Measurements from ENCODE around the gene EEIG1. TPM values are rescaled to one million over a fixed set of nuclear protein-coding genes. Genes with fewer than 3 reads are reported as not detected.
A peak's percentile ranks its signal among the peaks of the same experiment; 100 is the strongest.

Gene EEIG1
- total and polyA plus RNA-seq, 9 donors = 5.1 to 23.5 (median 16.0) TPM

DNA sequence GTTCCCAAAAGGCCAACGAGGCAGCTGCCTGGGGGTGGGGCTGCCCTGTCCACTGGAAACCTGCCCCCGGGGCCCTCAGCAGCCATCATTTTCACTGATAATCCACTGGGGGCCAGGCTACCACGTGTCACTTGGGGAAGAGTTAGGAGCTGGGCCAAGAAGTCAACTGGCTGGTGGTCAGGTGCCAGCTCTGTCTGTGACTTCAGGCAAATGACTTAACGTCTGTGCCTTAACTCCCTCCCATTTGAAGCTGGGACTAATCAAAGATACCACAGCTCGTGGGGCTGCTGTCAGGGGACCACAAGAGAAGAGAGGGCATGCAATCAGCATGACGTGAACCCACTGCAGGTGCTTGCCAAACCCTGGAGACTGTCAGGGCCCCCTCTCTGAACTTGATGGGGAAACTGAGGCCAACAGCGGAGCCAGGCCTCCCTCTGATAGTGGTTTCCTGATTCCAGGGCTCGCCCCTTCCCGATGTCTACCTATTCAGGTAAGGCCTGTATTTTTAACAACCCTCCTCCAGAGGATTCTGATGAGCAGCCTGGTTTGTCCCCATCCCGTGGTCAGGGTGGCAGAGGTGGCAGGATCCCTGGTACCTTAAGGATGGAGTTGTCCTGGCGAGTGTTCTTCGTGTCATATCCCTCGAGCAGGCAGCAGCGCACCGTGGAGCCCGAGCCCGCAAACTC is 30.8 kb downstream of the EEIG1 start:
- H3K36me3 ChIP-seq (ENCODE audit: control insufficient read depth, insufficient read depth, low read length) = peaks cover 34% of the 10 kb centered on the region
- WGBS (ENCODE audit: insufficient coverage) = 77% methylated on average over 14 of the region's 17 CpGs
- H3K9me3 ChIP-seq (replicated peaks; ENCODE audit: control insufficient read depth, low read depth, low read length) = no peaks in the 10 kb centered on the region
- no peak overlapping the region for H3K27ac ChIP-seq (ENCODE audit: low read length)
- no peak overlapping the region for H3K4me3 ChIP-seq (ENCODE audit: low read length)
- no peaks in the 10 kb centered on the region for H3K27me3 ChIP-seq (ENCODE audit: control insufficient read depth, insufficient read depth, low read length)
- H3K4me1 ChIP-seq (ENCODE audit: control insufficient read depth, insufficient read depth, low read length) = peaks cover 35% of the 10 kb centered on the region
- DNase-seq = no peak

DNA sequence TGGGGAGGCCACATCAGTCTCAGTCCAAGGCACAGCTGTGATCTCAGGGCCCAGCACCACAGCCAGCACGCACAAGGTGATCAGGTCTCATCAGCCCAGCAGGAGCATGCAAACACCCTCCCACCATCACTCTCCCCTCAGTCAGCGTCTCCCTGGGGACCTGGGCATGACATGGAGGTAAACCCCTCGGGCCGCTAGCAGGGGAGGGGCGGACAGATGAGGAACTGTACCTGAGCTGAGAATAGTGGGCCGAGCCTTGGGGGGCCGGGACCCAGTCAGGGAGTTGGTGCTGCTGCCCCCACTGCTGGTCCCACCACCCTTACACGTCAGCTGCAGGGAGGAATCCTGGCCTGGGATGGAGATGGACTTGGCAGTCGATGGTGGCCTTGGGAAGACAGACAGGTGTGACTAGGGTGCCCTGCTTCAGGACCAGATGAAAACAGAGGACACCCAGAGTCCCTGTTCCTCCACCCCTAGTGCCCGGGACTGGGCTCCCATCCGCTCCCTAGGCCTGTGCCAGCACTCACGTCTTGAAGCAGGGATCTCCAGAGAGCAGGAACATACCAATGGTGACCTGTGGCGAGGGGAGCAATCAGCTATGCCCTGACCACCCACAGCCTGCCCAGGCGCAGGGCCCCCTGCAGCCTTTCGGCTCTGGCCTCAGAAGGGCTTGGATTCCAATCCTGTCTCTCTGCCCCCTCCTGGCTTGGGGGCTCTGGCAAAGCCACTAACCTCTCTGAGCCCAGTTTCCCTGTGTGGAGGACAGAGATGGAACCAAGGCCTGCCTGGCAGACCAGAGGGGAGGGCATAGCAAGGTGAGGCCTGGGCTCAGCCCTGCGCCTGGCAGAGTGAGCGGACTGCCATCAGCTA is 32.7 kb downstream of the EEIG1 start:
- Histone ChIP-seq H3K4me3 (ENCODE audit: low read length) (no peak overlapping the region), H3K9me3 (replicated peaks; ENCODE audit: control insufficient read depth, low read depth, low read length) (no peaks in the 10 kb centered on the region), H3K4me1 (ENCODE audit: control insufficient read depth, insufficient read depth, low read length) (peaks cover 38% of the 10 kb centered on the region), H3K27ac (ENCODE audit: low read length) (no peak overlapping the region), H3K36me3 (ENCODE audit: control insufficient read depth, insufficient read depth, low read length) (peaks cover 49% of the 10 kb centered on the region), H3K27me3 (ENCODE audit: control insufficient read depth, insufficient read depth, low read length) (no peaks in the 10 kb centered on the region)
- WGBS (ENCODE audit: insufficient coverage) = 77% methylated on average over 11 of the region's 17 CpGs
- no peak for DNase-seq

DNA sequence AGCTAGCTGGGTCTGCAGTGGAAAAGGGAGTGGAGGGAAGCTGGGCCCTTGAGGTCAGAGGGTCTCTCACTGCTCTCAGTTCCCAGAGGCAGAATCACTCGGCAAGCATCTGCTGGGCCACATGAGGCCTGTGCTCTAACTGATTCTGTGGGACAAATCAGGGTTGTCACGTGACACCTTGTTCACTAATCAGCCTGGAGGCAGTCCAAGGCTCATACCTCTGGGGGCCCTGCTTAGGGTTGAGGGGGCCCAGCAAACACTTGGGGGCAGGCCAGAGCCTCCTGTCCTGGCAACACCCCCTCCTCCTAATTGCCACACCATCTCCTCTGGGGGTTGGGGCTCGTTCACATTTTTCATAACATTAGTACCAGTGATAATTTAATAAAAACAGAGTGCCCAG is 34.1 kb downstream of the EEIG1 start:
- Histone ChIP-seq H3K4me1 (ENCODE audit: control insufficient read depth, insufficient read depth, low read length) (peaks cover 52% of the 10 kb centered on the region), H3K9me3 (replicated peaks; ENCODE audit: control insufficient read depth, low read depth, low read length) (no peaks in the 10 kb centered on the region), H3K4me3 (ENCODE audit: low read length) (no peak overlapping the region), H3K27me3 (ENCODE audit: control insufficient read depth, insufficient read depth, low read length) (no peaks in the 10 kb centered on the region), H3K36me3 (ENCODE audit: control insufficient read depth, insufficient read depth, low read length) (peaks cover 60% of the 10 kb centered on the region), H3K27ac (ENCODE audit: low read length) (no peak overlapping the region)
- DNase-seq = no peak
- WGBS (ENCODE audit: insufficient coverage) = 39% methylated on average over 2 of the region's 3 CpGs

GRCh38 chr9:127945942-127946341 is 34.8 kb downstream of the EEIG1 start:
- Histone ChIP-seq H3K4me3 (ENCODE audit: low read length) (no peak overlapping the region), H3K27me3 (ENCODE audit: control insufficient read depth, insufficient read depth, low read length) (no peaks in the 10 kb centered on the region), H3K27ac (ENCODE audit: low read length) (no peak overlapping the region), H3K36me3 (ENCODE audit: control insufficient read depth, insufficient read depth, low read length) (peaks cover 68% of the 10 kb centered on the region), H3K9me3 (replicated peaks; ENCODE audit: control insufficient read depth, low read depth, low read length) (no peaks in the 10 kb centered on the region), H3K4me1 (ENCODE audit: control insufficient read depth, insufficient read depth, low read length) (peaks cover 52% of the 10 kb centered on the region)
- DNase-seq = no peak
- 38% methylated on average over 4 of the region's 9 CpGs for WGBS (ENCODE audit: insufficient coverage)

- Histone ChIP-seq H3K27me3 (ENCODE audit: control insufficient read depth, insufficient read depth, low read length) (no peaks in the 10 kb centered on the region), H3K9me3 (replicated peaks; ENCODE audit: control insufficient read depth, low read depth, low read length) (no peaks in the 10 kb centered on the region), H3K36me3 (ENCODE audit: control insufficient read depth, insufficient read depth, low read length) (peaks cover 68% of the 10 kb centered on the region), H3K4me1 (ENCODE audit: control insufficient read depth, insufficient read depth, low read length) (peaks cover 47% of the 10 kb centered on the region), H3K4me3 (ENCODE audit: low read length) (no peak overlapping the region), H3K27ac (ENCODE audit: low read length) (no peak overlapping the region)
- DNase-seq = no peak
- 90% methylated on average over 24 of the region's 24 CpGs for WGBS (ENCODE audit: insufficient coverage)
Observed at GRCh38 chr9:127945338-127945737, 35.5 kb downstream of the EEIG1 start.

- no peak overlapping the region for H3K27ac ChIP-seq (ENCODE audit: low read length)
Observed at GRCh38 chr9:127944586-127945218, 36.1 kb downstream of the EEIG1 start.

DNA sequence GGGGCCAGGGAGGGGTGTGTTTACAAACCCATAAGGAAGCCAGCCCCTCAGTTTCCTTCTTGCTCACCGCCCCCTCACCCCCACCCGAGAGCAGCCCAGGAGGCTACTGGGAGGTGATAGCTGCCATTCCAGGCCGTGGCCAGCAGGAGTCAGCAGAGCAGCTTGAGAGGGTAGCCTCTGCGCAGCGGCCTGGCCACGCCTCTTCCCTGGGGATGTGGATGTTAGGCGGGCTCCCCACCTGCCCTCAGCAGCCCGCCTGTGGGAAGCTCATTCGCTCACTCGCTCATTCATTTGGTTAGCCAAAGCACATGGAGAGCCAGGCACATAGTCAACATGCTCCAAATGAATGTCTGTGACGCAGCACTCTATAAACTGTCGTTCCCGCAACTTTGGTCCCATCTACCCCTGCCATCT is 37.1 kb downstream of the EEIG1 start:
- H3K9me3 ChIP-seq (replicated peaks; ENCODE audit: control insufficient read depth, low read depth, low read length) = no peaks in the 10 kb centered on the region
- DNase-seq = peak; percentile 82
- 39% methylated on average over 9 of the region's 13 CpGs for WGBS (ENCODE audit: insufficient coverage)
- no peak overlapping the region for H3K4me3 ChIP-seq (ENCODE audit: low read length)
- peaks cover 38% of the 10 kb centered on the region for H3K4me1 ChIP-seq (ENCODE audit: control insufficient read depth, insufficient read depth, low read length)
- H3K27ac ChIP-seq (ENCODE audit: low read length) = no peak overlapping the region
- H3K27me3 ChIP-seq (ENCODE audit: control insufficient read depth, insufficient read depth, low read length) = no peaks in the 10 kb centered on the region
- H3K36me3 ChIP-seq (ENCODE audit: control insufficient read depth, insufficient read depth, low read length) = peaks cover 63% of the 10 kb centered on the region

More at GRCh38 chr9:127944586-127945218, 36.1 kb downstream of the EEIG1 start:
- H3K27me3 ChIP-seq (ENCODE audit: control insufficient read depth, insufficient read depth, low read length) = no peaks in the 10 kb centered on the region
- peaks cover 68% of the 10 kb centered on the region for H3K36me3 ChIP-seq (ENCODE audit: control insufficient read depth, insufficient read depth, low read length)
- WGBS (ENCODE audit: insufficient coverage) = 94% methylated on average over 36 of the region's 38 CpGs
- no peak overlapping the region for H3K4me3 ChIP-seq (ENCODE audit: low read length)
- DNase-seq = no peak
- H3K9me3 ChIP-seq (replicated peaks; ENCODE audit: control insufficient read depth, low read depth, low read length) = no peaks in the 10 kb centered on the region
- H3K4me1 ChIP-seq (ENCODE audit: control insufficient read depth, insufficient read depth, low read length) = peaks cover 43% of the 10 kb centered on the region

GRCh38 chr9:127943011-127943662 is 37.7 kb downstream of the EEIG1 start:
- H3K4me1 ChIP-seq (ENCODE audit: control insufficient read depth, insufficient read depth, low read length) = peaks cover 42% of the 10 kb centered on the region
- no peaks in the 10 kb centered on the region for H3K27me3 ChIP-seq (ENCODE audit: control insufficient read depth, insufficient read depth, low read length)
- no peaks in the 10 kb centered on the region for H3K9me3 ChIP-seq (replicated peaks; ENCODE audit: control insufficient read depth, low read depth, low read length)
- WGBS (ENCODE audit: insufficient coverage) = 79% methylated on average over 9 of the region's 14 CpGs
- peaks cover 63% of the 10 kb centered on the region for H3K36me3 ChIP-seq (ENCODE audit: control insufficient read depth, insufficient read depth, low read length)
- DNase-seq = no peak
- H3K4me3 ChIP-seq (ENCODE audit: low read length) = no peak overlapping the region
- no peak overlapping the region for H3K27ac ChIP-seq (ENCODE audit: low read length)

DNA sequence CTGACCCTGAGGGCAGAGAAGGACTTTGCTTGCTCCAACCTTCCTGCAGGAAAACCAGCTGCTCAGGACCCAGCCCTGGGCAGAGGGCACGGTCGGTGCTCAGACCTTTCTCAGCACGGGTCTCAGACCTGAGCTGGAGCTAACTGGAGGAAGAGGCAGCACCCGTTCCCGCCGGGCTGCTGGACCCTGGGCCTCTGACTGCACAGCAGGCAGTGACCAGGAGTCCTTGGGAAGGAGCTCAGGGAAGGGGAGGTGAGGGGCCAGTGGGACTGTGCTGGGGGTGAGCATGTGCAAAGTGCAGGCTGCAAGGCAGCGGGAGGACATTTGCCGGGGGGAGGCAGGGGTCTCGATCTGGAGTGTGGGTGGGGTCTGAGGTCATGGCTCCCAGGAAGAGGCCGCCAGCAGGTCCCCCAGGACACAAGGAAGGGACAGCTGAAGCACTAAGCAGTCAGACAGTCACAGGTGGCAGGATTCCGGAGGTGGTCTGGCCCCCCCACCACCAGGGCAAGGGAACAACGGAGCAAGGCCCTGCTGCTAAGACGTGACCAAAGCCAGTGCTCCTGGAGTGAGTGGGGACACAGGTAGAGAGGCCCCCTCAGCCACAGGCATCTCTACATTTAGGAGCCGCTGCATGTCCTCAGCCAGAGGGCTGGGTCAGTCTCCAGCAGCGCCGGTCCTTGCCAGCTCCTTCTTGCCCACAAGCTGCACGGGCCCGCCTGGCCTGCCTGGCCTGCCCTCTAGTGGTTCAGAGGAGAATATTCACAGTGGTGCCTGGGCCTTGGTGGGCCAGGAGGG is 38.4 kb downstream of the EEIG1 start:
- peak overlapping the region; percentile 38 for H3K27ac ChIP-seq (ENCODE audit: low read length)
- no peaks in the 10 kb centered on the region for H3K9me3 ChIP-seq (replicated peaks; ENCODE audit: control insufficient read depth, low read depth, low read length)
- no peak overlapping the region for H3K4me3 ChIP-seq (ENCODE audit: low read length)
- peaks cover 58% of the 10 kb centered on the region for H3K36me3 ChIP-seq (ENCODE audit: control insufficient read depth, insufficient read depth, low read length)
- WGBS (ENCODE audit: insufficient coverage) = 55% methylated on average over 17 of the region's 18 CpGs
- DNase-seq = peak; percentile 69
- H3K4me1 ChIP-seq (ENCODE audit: control insufficient read depth, insufficient read depth, low read length) = peaks cover 47% of the 10 kb centered on the region
- no peaks in the 10 kb centered on the region for H3K27me3 ChIP-seq (ENCODE audit: control insufficient read depth, insufficient read depth, low read length)
